IPS-18a (cell line): ENCODE measurements around the gene TOM1.
A peak's percentile ranks its signal among the peaks of the same experiment; 100 is the strongest.
"Not testable (repeated sequence)": the region's sequence is repeated elsewhere in the genome, so short reads cannot be mapped to it uniquely, and the experiment has no call there.

Experiments used
- H3K27ac ChIP-seq: one replicate; pipeline ENCODE4 v1.5.1; 2013; ENCODE audit warnings: low read length
- H3K27me3 ChIP-seq: one replicate; pipeline ENCODE4 v1.6.1; 2013; ENCODE audit warnings: mild to moderate bottlenecking, low read length; ENCODE audit not compliant: control insufficient read depth, insufficient read depth
- H3K36me3 ChIP-seq: one replicate; pipeline ENCODE4 v1.6.1; 2013; ENCODE audit warnings: low read depth, low read length; ENCODE audit not compliant: control insufficient read depth
- H3K4me1 ChIP-seq: one replicate; pipeline ENCODE4 v1.6.1; 2013; ENCODE audit warnings: low read depth, low read length; ENCODE audit not compliant: control insufficient read depth
- H3K4me3 ChIP-seq: one replicate; pipeline ENCODE4 v1.5.1; 2013; ENCODE audit warnings: low read length
- H3K9ac ChIP-seq: one replicate; pipeline ENCODE4 v1.6.1; 2013; ENCODE audit warnings: mild to moderate bottlenecking, low read length, moderate library complexity
- H3K9me3 ChIP-seq: one replicate; pipeline ENCODE4 v1.6.1; 2013; ENCODE audit warnings: low read depth, low read length; ENCODE audit not compliant: control insufficient read depth

TOM1 gene

DNA sequence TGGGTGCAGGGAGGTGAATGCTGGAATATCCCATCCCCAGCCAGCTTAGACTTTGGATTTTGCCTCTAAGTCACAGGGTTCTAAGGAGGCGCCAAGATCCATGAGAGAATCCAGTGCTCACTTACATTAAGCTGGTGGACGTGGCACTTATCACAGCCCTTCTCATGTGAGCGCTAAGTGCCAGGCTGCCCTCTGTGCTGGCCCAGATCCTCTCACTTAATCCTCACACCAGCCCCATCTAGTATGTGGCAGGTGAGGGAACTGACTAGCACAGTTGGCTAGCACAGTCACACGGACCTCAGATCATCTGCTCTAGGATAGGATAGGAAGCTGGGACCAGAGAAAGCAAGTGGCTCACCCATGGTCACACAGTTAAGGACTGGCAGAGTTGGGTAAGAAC, 84.8 kb downstream of the TOM1 start:
- Histone ChIP-seq H3K27me3 (peaks cover 8% of the 10 kb centered on the region), H3K4me1 (peaks cover 9% of the 10 kb centered on the region), H3K27ac (no peak overlapping the region), H3K9ac (no peak overlapping the region), H3K36me3 (peaks cover 6% of the 10 kb centered on the region), H3K4me3 (no peak overlapping the region), H3K9me3 (no peaks in the 10 kb centered on the region)

DNA sequence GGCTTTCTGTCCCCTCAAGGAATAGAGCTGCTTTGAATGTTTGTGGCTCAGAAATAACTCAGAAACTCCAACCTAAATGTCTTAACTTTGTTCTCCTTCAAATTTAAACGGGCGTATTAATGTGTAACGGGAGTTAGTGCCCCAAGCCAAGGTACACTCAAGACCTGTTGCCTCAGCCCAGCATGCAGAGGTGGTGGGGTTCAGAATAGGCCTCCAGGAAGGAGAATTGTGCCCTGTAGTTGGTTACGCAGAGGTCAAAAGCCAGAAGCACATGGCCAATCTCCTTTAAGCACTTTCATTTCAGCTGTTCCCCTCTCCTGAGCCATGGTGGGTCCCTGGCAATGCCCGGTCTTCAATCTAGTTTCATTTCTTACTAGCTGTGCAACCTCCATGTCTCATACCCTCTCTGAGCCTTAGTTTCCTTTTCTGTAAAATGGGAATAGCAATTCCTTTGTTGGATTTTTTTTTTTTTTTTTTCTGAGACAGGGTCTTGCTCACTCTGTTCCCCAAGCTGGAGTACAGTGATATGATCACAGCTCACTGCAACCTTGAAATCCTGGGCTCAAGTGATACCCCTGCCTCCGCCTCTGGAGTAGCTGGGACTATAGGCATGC, 85.4 kb downstream of the TOM1 start:
- Histone ChIP-seq H3K9me3 (no peaks in the 10 kb centered on the region), H3K36me3 (peaks cover 6% of the 10 kb centered on the region), H3K4me3 (no peak overlapping the region), H3K27me3 (peaks cover 8% of the 10 kb centered on the region), H3K4me1 (peaks cover 9% of the 10 kb centered on the region), H3K9ac (no peak overlapping the region), H3K27ac (no peak overlapping the region)

DNA sequence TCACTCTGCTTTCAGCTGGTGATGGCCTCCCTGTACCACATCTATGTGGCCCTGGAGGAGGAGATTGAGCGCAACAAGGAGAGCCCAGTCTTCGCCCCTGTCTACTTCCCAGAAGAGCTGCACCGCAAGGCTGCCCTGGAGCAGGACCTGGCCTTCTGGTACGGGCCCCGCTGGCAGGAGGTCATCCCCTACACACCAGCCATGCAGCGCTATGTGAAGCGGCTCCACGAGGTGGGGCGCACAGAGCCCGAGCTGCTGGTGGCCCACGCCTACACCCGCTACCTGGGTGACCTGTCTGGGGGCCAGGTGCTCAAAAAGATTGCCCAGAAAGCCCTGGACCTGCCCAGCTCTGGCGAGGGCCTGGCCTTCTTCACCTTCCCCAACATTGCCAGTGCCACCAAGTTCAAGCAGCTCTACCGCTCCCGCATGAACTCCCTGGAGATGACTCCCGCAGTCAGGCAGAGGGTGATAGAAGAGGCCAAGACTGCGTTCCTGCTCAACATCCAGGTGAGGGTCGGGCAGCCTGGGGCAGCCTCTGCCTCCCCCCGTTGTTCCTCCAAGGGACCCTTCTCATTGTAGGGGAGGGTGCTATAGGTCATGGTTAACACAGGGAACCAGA, 87.1 kb downstream of the TOM1 start:
- no peak overlapping the region for H3K27ac ChIP-seq

DNA sequence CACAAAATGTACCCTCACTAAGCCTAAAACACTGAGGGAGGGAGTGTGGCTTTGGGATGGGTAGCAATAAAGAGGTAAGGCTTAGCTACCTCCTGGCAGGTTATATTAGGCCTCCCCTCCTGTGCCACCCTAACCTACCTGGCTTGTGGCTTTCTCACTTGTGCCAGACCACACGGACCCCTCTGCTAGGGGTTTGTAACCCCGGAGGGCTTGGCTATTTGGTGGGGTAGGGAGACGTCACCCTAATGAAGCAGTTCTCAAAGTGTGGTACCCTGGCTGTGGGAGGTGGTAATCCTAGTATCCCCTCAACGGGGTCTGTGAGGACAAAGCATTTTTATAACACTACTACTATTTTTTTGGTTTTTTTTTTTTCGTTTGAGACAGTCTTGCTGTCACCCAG, 91.2 kb downstream of the TOM1 start:
- no peaks in the 10 kb centered on the region for H3K4me1 ChIP-seq
- no peak overlapping the region for H3K4me3 ChIP-seq
- no peak overlapping the region for H3K27ac ChIP-seq
- peaks cover 11% of the 10 kb centered on the region for H3K36me3 ChIP-seq
- H3K27me3 ChIP-seq, result no peaks in the 10 kb centered on the region
- no peaks in the 10 kb centered on the region for H3K9me3 ChIP-seq
- no peak overlapping the region for H3K9ac ChIP-seq

More for the DNA sequence above, 87.1 kb downstream of the TOM1 start:
- no peaks in the 10 kb centered on the region for H3K9me3 ChIP-seq
- H3K27me3 ChIP-seq, result peaks cover 2% of the 10 kb centered on the region
- H3K36me3 ChIP-seq, result peaks cover 6% of the 10 kb centered on the region
- H3K4me1 ChIP-seq, result no peaks in the 10 kb centered on the region
- no peak overlapping the region for H3K9ac ChIP-seq
- H3K4me3 ChIP-seq, result no peak overlapping the region

DNA sequence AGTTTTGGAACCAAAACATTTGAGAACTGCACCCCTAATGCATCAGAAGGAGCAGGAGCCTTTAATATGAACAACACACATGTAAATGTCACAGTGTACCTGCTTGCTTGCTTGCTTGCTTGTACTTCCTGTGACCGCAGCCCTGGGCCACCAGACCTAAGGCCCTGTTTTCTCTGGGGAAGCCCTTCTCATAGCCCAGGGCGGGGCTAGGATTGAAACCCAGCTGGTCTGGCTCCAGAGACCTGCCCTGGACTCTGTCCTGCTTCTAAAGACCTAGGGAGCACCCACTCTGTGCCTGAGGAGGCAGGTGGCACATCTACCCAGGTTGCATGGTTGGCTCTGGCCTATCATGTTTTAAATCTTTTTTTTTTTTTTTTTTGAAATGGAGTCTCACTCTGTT, 92.7 kb downstream of the TOM1 start:
- Histone ChIP-seq H3K4me3 (no peak overlapping the region), H3K27me3 (no peaks in the 10 kb centered on the region), H3K36me3 (peaks cover 7% of the 10 kb centered on the region), H3K9ac (no peak overlapping the region), H3K27ac (no peak overlapping the region), H3K4me1 (peaks cover 4% of the 10 kb centered on the region), H3K9me3 (no peaks in the 10 kb centered on the region)

DNA sequence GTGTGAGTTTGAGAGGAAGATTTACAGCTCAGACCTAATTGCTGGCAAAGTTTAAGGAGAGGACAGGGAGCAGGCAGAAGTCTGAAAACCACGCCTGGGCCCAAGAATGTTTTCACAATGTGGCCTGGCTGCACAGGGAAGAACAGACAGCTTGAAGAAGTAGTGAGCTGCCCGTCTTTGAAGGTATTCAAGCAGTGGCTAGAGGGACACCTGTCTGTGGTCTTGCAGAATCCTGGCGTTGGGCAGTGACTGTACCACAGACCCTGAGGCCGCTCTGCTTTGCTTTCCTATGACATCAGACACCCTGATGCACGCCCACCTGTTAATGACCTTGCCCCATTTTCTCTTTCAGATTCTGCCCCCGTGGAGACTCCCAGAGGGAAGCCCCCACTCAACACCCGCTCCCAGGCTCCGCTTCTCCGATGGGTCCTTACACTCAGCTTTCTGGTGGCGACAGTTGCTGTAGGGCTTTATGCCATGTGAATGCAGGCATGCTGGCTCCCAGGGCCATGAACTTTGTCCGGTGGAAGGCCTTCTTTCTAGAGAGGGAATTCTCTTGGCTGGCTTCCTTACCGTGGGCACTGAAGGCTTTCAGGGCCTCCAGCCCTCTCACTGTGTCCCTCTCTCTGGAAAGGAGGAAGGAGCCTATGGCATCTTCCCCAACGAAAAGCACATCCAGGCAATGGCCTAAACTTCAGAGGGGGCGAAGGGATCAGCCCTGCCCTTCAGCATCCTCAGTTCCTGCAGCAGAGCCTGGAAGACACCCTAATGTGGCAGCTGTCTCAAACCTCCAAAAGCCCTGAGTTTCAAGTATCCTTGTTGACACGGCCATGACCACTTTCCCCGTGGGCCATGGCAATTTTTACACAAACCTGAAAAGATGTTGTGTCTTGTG, 93.7 kb downstream of the TOM1 start:
- H3K4me1 ChIP-seq, result peaks cover 4% of the 10 kb centered on the region
- no peaks in the 10 kb centered on the region for H3K27me3 ChIP-seq
- H3K9ac ChIP-seq, result no peak overlapping the region
- H3K36me3 ChIP-seq, result peaks cover 5% of the 10 kb centered on the region
- H3K9me3 ChIP-seq, result no peaks in the 10 kb centered on the region
- H3K27ac ChIP-seq, result no peak overlapping the region
- H3K4me3 ChIP-seq, result no peak overlapping the region

DNA sequence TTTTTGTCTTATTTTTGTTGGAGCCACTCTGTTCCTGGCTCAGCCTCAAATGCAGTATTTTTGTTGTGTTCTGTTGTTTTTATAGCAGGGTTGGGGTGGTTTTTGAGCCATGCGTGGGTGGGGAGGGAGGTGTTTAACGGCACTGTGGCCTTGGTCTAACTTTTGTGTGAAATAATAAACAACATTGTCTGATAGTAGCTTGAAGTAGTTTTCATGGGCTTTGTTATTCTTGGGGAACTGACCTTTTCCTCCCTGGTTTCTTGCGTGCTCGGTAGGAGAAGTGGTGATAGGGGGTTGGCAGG, 94.3 kb downstream of the TOM1 start:
- H3K9me3 ChIP-seq, result no peaks in the 10 kb centered on the region
- H3K27ac ChIP-seq, result no peak overlapping the region
- no peaks in the 10 kb centered on the region for H3K27me3 ChIP-seq
- H3K9ac ChIP-seq, result no peak overlapping the region
- peaks cover 4% of the 10 kb centered on the region for H3K4me1 ChIP-seq
- no peak overlapping the region for H3K4me3 ChIP-seq
- H3K36me3 ChIP-seq, result peaks cover 5% of the 10 kb centered on the region

DNA sequence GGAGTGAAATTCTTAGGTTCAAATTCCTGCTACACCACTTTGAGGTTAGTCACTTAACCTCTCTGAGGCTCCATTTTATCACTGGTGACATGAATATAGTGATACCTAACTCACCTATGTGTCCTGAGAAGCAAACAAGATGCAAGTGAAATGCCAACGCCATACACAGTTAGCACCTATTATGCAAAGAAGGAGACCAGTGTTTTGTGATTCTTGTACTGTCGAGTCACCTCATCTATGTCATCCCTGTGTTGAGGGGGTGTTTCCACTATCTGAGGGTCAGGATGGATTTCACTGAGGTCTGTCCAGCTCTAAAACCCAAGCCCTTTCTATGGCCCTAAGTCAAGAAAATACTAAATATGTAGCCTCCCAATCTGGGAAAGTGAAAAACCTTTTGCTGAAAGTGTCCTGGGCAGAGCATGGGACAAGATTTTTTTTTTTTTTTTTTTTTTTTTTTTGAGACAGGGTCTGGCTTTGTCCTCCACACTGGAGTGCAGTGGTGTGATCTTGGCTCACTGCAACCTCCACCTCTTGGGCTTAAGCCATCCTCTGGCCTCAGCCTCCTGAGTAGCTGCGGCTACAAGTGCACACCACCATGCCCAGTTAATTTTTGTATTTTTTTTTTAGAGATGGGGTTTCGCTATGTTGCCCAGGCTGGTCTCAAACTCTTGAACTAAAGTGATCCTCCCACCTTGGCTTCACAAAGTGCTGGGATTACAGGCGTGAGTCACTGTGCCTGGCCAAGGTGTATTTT, 95.3 kb downstream of the TOM1 start:
- H3K4me1 ChIP-seq, result peaks cover 8% of the 10 kb centered on the region
- H3K9ac ChIP-seq, result no peak overlapping the region
- no peaks in the 10 kb centered on the region for H3K9me3 ChIP-seq
- no peaks in the 10 kb centered on the region for H3K27me3 ChIP-seq
- no peak overlapping the region for H3K4me3 ChIP-seq
- no peak overlapping the region for H3K27ac ChIP-seq
- H3K36me3 ChIP-seq, result peaks cover 5% of the 10 kb centered on the region

DNA sequence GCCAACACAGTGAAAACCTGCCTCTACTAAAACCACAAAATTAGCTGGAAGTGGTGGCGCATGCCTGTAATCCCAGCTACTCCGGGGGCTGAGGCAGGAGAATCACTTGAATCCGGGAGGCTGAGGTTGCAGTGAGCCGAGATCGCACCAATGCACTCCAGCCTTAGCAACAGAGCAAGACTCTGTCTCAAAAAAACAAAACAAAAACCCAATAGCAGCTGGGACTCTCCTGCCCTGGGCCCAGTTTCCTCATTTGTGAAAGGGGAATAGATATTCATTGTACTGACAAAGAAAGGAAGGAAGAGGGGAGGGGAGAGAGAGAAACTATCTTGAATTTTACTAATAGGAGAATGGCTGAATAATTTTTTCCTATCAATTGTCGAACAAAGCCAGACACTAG, 96.9 kb downstream of the TOM1 start:
- H3K9me3 ChIP-seq, H3K27me3 ChIP-seq, H3K4me1 ChIP-seq, H3K27ac ChIP-seq, H3K4me3 ChIP-seq: not testable (repeated sequence)
- Histone ChIP-seq H3K9ac (peak overlapping the region; percentile 43), H3K36me3 (peaks cover 14% of the 10 kb centered on the region)

DNA sequence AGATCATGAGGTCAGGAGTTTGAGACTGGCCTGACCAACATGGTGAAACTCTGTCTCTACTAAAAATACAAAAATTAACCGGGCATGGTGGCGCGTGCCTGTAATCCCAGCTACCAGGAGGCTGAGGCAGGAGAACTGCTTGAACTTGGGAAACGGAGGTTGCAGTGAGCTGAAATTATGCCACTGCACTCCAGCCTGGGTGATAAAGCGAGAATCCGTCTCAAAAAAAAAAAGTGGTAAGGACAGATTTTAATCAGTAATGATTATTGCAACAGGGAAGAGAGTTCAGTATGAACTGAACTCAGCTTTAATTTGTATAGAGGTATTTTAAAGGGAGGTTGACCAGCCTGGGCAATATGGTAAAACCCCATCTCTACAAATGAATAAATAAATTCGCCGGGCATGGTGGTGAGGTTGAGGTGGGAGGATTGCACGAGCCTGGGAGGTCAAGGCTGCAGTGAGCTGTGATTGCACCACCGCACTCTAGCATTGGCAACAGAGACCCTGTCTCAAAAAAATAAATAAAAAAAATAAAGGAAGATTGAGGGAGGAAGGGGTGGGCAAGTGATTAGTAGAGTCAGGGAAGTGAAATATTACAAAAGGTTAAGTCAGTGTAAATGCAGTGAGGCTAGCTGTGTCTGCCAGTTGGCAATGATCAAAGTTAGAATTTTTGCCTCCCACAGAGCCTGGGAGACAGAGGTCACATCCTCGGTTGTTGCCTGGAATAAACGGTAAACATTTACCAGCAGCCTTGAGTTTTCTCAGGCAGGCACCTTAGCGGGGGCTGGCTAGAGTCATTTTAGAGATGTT, 97.6 kb downstream of the TOM1 start:
- Histone ChIP-seq H3K4me1 (peaks cover 8% of the 10 kb centered on the region), H3K27ac (no peak overlapping the region), H3K4me3 (no peak overlapping the region), H3K9ac (no peak overlapping the region), H3K9me3 (no peaks in the 10 kb centered on the region), H3K27me3 (no peaks in the 10 kb centered on the region), H3K36me3 (peaks cover 19% of the 10 kb centered on the region)
